Liver (tissue), 9 donors: ENCODE results near the gene TSC22D2. TPM values are rescaled to one million over a fixed set of nuclear protein-coding genes. Genes with fewer than 3 reads are reported as not detected.
"Not testable (repeated sequence)": the region's sequence is repeated elsewhere in the genome, so short reads cannot be mapped to it uniquely, and the experiment has no call there.

Source experiments
- DNase-seq: peaks from one replicate; pipeline ENCODE4 v3.0.0-alpha.2; 2017; ENCODE audit warnings: low spot score
- H3K27ac ChIP-seq, 2 donors: one replicate each; pipeline ENCODE4 v1.7.0; 2013; ENCODE audit warnings: inconsistent platforms in 2 of 2, low read length in 2 of 2, control low read depth in 1 of 2, low read depth in 1 of 2, mild to moderate bottlenecking in 1 of 2
- H3K27me3 ChIP-seq, 4 donors: one replicate each; pipeline versions ENCODE4 v1.6.1 to v1.7.0; 2013; ENCODE audit warnings: low read length in 3 of 4, inconsistent platforms in 1 of 4, mild to moderate bottlenecking in 1 of 4, moderate library complexity in 1 of 4; ENCODE audit not compliant: control insufficient read depth in 4 of 4, insufficient read depth in 4 of 4
- H3K36me3 ChIP-seq, 4 donors: one replicate each; pipeline versions ENCODE4 v1.6.1 to v1.7.0; 2013; ENCODE audit warnings: low read length in 3 of 4, mild to moderate bottlenecking in 3 of 4, low read depth in 1 of 4, moderate library complexity in 1 of 4; ENCODE audit not compliant: control insufficient read depth in 4 of 4, insufficient read depth in 3 of 4
- H3K4me1 ChIP-seq, 4 donors: one replicate each; pipeline versions ENCODE4 v1.6.1 to v1.7.0; 2013; ENCODE audit warnings: low read length in 3 of 4, mild to moderate bottlenecking in 3 of 4, moderate library complexity in 1 of 4; ENCODE audit not compliant: control insufficient read depth in 4 of 4, insufficient read depth in 4 of 4
- H3K4me3 ChIP-seq, 3 donors: one replicate each; pipeline versions ENCODE4 v1.6.1 to v1.7.0; 2013; ENCODE audit warnings: low read length in 3 of 3, control low read depth in 1 of 3, low read depth in 1 of 3, mild to moderate bottlenecking in 1 of 3
- H3K9ac ChIP-seq, 2 donors: one replicate each; pipeline ENCODE4 v1.7.0; 2013; ENCODE audit warnings: low read length in 2 of 2, mild to moderate bottlenecking in 2 of 2, moderate library complexity in 2 of 2, control low read depth in 1 of 2, low read depth in 1 of 2
- H3K9me3 ChIP-seq, 4 donors: one replicate each; pipeline versions ENCODE4 v1.6.1 to v1.7.0; 2013; ENCODE audit warnings: low read length in 3 of 4; ENCODE audit not compliant: control insufficient read depth in 4 of 4
- FOXA2 ChIP-seq: IDR thresholded peaks from 2 replicates; pipeline ENCODE4 v1.6.1; 2016; ENCODE audit warnings: antibody characterized with exemption
- JUND ChIP-seq, 2 donors: IDR thresholded peaks; 2 replicates each; pipeline ENCODE4 v1.6.1; 2016; ENCODE audit warnings: antibody characterized with exemption in 2 of 2
- NR2F2 ChIP-seq: IDR thresholded peaks from 2 replicates; pipeline ENCODE4 v1.6.1; 2016; ENCODE audit warnings: antibody characterized with exemption
- RAD21 ChIP-seq, 2 donors: IDR thresholded peaks; 2 replicates each; pipeline ENCODE4 v1.6.1; 2016; ENCODE audit warnings: antibody characterized with exemption in 2 of 2, mild to moderate bottlenecking in 2 of 2
- RXRA ChIP-seq, 2 donors: IDR thresholded peaks; 2 replicates each; pipeline ENCODE4 v1.6.1; 2017 to 2018; ENCODE audit warnings: antibody characterized with exemption in 2 of 2, mild to moderate bottlenecking in 1 of 2
- SP1 ChIP-seq: IDR thresholded peaks from 2 replicates; pipeline ENCODE4 v1.6.1; 2018; ENCODE audit warnings: antibody characterized with exemption, mild to moderate bottlenecking
- WGBS: extraction: QIAGEN DNeasy Blood & Tissue Kit; methylation state at CpG from one replicate; pipeline ENCODE4 v1.1.7; 2013; 5-methylcytosine and 5-hydroxymethylcytosine counted together
- polyA plus RNA-seq, 2 donors: library from polyadenylated mRNA; stranded (reverse) in 1 of 2; unstranded in 1 of 2; fragments of 200-250 nt in 1 of 2; fragments of >200 nt in 1 of 2; fragmentation: Nextera tagmentation in 1 of 2; extraction: Ambion mirVana in 1 of 2; gene quantifications; one replicate each; pipeline versions ENCODE4 v1.2.1 to v1.2.3, GENCODE V29; 2013 to 2015
- total RNA-seq, 2 donors: library from RNA; depleted of rRNA; stranded (reverse); fragments of >200 nt; gene quantifications; one replicate each; pipeline ENCODE4 v1.2.3, GENCODE V29; 2014
- TF ChIP-seq, protein P1 (sequence below): fragments of 150-350 bp; IDR thresholded peaks from 2 replicates; pipeline ENCODE4 v1.5.1; 2017; ENCODE audit warnings: improper control_type of control experiment, low read depth, low read length; ENCODE audit not compliant: missing input control
- TF ChIP-seq, protein P2 (sequence below): IDR thresholded peaks from 2 replicates; pipeline ENCODE4 v1.6.1; 2016; ENCODE audit warnings: antibody characterized with exemption
- TF ChIP-seq, protein P3 (sequence below): IDR thresholded peaks from 2 replicates; pipeline ENCODE4 v1.6.1; 2016; ENCODE audit warnings: antibody characterized with exemption
- donor health status: healthy.
- donor health status: healthy.
- donor health status: healthy.
- donor health status: healthy.
- donor health status: healthy.

TSC22D2 gene
- total and polyA plus RNA-seq, 4 donors: 4.0 to 9.6 (median 7.8) TPM

DNA sequence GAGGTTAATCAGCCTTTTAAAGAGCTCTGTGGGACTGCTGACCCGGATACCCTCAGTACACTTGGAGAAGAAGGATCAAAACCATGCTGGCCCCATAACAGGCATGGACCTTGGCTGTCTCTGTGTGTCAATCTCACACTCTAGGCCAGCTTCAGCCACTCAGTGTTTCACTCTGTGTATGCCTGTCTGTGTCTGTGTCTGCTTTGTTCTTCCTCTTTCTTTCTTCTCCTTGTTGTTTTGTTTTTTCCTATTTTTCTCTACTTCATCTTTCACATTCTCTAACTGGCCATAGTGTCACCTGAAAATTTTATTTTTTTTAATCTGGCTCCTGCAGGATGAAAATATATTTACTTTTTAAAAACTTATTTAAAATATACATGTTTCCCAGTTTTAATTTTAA is 87.1 kb downstream of the TSC22D2 start:
- H3K36me3 ChIP-seq: no peaks in the 10 kb centered on the region
- H3K9me3 ChIP-seq: no peaks in the 10 kb centered on the region
- TF ChIP-seq SP1 (no peak), JUND (IDR thresholded peaks at IDR 0.05) (no peak)
- no peaks in the 10 kb centered on the region for H3K27me3 ChIP-seq
- peak overlapping the region in 1 of 2 donors; percentile 27 for H3K9ac ChIP-seq
- no peaks in the 10 kb centered on the region for H3K4me1 ChIP-seq
- 75% methylated on average over 1 of the region's 1 CpG for WGBS
- no peak overlapping the region for H3K4me3 ChIP-seq
- no peak overlapping the region for H3K27ac ChIP-seq
- no peak for DNase-seq

DNA sequence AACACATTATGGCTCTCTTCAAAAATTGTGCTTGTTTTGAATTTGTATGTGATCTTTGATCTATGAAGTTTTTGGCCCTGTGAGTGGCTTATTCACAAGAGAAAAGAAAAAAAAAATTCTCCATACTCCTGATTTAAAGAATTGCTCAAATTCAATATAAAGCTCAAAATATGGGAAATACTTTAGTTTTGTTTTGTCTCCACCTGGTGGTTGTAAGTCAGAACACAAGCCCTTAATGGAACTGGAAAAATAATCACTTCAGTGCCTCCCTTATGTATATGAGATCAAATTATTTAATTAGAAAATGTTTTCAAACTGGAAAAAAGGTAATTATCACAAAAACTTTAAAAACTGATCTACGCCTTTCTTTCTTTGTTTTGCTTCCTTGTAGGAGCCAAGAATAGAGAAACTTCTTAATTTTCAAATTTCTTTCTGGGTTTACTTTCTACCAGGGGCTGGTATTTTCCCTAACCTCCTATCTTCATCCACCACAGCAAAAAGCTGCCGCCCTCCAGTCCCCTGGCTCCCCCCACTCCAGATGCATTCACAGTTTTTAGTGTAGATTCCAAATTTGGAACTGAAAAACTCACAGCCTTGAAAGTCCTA is 87.6 kb downstream of the TSC22D2 start:
- Histone ChIP-seq H3K9me3 (no peaks in the 10 kb centered on the region), H3K36me3 (no peaks in the 10 kb centered on the region), H3K4me3 (no peak overlapping the region), H3K27ac (no peak overlapping the region), H3K4me1 (no peaks in the 10 kb centered on the region), H3K27me3 (no peaks in the 10 kb centered on the region), H3K9ac (peak overlapping the region in 1 of 2 donors; percentile 27)
- DNase-seq: no peak
- TF ChIP-seq, protein P1, sequence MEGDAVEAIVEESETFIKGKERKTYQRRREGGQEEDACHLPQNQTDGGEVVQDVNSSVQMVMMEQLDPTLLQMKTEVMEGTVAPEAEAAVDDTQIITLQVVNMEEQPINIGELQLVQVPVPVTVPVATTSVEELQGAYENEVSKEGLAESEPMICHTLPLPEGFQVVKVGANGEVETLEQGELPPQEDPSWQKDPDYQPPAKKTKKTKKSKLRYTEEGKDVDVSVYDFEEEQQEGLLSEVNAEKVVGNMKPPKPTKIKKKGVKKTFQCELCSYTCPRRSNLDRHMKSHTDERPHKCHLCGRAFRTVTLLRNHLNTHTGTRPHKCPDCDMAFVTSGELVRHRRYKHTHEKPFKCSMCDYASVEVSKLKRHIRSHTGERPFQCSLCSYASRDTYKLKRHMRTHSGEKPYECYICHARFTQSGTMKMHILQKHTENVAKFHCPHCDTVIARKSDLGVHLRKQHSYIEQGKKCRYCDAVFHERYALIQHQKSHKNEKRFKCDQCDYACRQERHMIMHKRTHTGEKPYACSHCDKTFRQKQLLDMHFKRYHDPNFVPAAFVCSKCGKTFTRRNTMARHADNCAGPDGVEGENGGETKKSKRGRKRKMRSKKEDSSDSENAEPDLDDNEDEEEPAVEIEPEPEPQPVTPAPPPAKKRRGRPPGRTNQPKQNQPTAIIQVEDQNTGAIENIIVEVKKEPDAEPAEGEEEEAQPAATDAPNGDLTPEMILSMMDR: peak; percentile 85
- TF ChIP-seq RAD21 (IDR thresholded peaks at IDR 0.05) (peak; percentile 90 to 92), FOXA2 (no peak)
- TF ChIP-seq, protein P2, sequence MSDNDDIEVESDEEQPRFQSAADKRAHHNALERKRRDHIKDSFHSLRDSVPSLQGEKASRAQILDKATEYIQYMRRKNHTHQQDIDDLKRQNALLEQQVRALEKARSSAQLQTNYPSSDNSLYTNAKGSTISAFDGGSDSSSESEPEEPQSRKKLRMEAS: no peak
- TF ChIP-seq, protein P3, sequence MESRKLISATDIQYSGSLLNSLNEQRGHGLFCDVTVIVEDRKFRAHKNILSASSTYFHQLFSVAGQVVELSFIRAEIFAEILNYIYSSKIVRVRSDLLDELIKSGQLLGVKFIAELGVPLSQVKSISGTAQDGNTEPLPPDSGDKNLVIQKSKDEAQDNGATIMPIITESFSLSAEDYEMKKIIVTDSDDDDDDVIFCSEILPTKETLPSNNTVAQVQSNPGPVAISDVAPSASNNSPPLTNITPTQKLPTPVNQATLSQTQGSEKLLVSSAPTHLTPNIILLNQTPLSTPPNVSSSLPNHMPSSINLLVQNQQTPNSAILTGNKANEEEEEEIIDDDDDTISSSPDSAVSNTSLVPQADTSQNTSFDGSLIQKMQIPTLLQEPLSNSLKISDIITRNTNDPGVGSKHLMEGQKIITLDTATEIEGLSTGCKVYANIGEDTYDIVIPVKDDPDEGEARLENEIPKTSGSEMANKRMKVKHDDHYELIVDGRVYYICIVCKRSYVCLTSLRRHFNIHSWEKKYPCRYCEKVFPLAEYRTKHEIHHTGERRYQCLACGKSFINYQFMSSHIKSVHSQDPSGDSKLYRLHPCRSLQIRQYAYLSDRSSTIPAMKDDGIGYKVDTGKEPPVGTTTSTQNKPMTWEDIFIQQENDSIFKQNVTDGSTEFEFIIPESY: no peak
- WGBS: 2% methylated on average over 2 of the region's 2 CpGs

DNA sequence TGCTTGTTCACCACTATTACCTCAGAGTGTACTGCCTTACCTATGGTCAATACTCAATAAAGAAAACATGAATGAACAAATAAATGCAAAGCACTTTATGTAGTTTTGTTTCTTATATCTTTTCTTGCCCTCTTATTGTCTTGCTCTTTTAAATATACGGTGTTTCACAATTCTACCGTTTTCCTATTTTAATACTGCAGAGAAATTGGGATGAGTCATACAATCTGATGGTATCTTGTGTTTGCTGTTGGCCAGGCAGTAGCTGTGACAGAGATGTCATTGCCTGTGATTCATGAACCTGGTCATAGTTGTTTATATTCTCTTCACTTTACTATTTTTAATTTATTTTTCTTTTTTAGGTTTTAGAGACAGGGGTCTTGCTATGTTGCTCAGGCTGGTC is 89.9 kb downstream of the TSC22D2 start:
- Histone ChIP-seq H3K4me3 (no peak overlapping the region), H3K27ac (no peak overlapping the region), H3K36me3 (no peaks in the 10 kb centered on the region), H3K9ac (no peak overlapping the region), H3K9me3 (no peaks in the 10 kb centered on the region), H3K4me1 (no peaks in the 10 kb centered on the region), H3K27me3 (no peaks in the 10 kb centered on the region)
- WGBS: 65% methylated on average over 2 of the region's 2 CpGs
- TF ChIP-seq SP1: no peak
- no peak for TF ChIP-seq JUND (IDR thresholded peaks at IDR 0.05)
- TF ChIP-seq NR2F2: no peak
- no peak for TF ChIP-seq FOXA2
- TF ChIP-seq RXRA (IDR thresholded peaks at IDR 0.05): no peak
- DNase-seq: no peak

DNA sequence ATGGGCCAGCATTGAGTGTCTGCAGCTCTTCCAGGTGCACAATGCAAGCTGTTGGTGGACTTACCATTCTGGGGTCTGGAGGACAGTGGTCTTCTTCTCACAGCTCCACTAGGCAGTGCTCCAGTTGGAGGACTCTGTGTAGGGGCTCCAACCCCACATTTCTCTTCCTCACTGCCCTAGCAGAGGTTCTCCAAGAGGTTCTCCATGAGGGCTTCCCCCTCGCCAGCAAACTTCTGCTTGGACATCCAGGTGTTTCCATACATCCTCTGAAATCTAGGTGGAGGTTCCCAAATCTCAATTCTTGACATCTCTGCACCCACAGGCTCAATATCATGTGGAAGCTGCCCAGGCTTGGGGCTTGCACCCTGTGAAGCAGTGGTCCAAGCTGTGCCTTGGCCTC is 92.9 kb downstream of the TSC22D2 start:
- not testable (repeated sequence) for H3K27ac ChIP-seq, H3K4me3 ChIP-seq, DNase-seq, H3K4me1 ChIP-seq, H3K9ac ChIP-seq, H3K9me3 ChIP-seq, H3K27me3 ChIP-seq, H3K36me3 ChIP-seq
- WGBS: 98% methylated on average over 1 of the region's 1 CpG
